Measurements from ENCODE around the gene PNKD.

- TF ChIP-seq, protein P1, sequence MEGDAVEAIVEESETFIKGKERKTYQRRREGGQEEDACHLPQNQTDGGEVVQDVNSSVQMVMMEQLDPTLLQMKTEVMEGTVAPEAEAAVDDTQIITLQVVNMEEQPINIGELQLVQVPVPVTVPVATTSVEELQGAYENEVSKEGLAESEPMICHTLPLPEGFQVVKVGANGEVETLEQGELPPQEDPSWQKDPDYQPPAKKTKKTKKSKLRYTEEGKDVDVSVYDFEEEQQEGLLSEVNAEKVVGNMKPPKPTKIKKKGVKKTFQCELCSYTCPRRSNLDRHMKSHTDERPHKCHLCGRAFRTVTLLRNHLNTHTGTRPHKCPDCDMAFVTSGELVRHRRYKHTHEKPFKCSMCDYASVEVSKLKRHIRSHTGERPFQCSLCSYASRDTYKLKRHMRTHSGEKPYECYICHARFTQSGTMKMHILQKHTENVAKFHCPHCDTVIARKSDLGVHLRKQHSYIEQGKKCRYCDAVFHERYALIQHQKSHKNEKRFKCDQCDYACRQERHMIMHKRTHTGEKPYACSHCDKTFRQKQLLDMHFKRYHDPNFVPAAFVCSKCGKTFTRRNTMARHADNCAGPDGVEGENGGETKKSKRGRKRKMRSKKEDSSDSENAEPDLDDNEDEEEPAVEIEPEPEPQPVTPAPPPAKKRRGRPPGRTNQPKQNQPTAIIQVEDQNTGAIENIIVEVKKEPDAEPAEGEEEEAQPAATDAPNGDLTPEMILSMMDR (IDR thresholded peaks at IDR 0.05) = no peak
- TF ChIP-seq POLR2A (IDR thresholded peaks at IDR 0.05) = no peak
Observed at GRCh38 chr2:218275371-218276072, 5.2 kb downstream of the PNKD start.
